Neuronal stem cell (in vitro differentiated cells): ENCODE data around the gene TARDBP.

Experiments
- DNase-seq: peaks from one replicate; pipeline ENCODE4 v3.0.0-alpha.2; 2013; ENCODE audit warnings: low spot score
- H2AFZ ChIP-seq: one replicate; pipeline ENCODE4 v1.6.1; 2013; ENCODE audit warnings: mild to moderate bottlenecking, low read length, inconsistent platforms
- H2AK5ac ChIP-seq: 2 replicates; pipeline ENCODE4 v1.6.1; 2013; ENCODE audit warnings: low read depth, mild to moderate bottlenecking, inconsistent platforms, low read length, moderate library complexity, mixed read lengths
- H2BK120ac ChIP-seq: 2 replicates; pipeline ENCODE4 v1.6.1; 2013; ENCODE audit warnings: low read depth, mild to moderate bottlenecking, inconsistent platforms, low read length, moderate library complexity, mixed read lengths
- H2BK12ac ChIP-seq: one replicate; pipeline ENCODE4 v1.6.1; 2013; ENCODE audit warnings: low read length, inconsistent platforms
- H2BK15ac ChIP-seq: 2 replicates; pipeline ENCODE4 v1.6.1; 2013; ENCODE audit warnings: mild to moderate bottlenecking, low read length, inconsistent platforms, mixed read lengths
- H2BK5ac ChIP-seq: one replicate; pipeline ENCODE4 v1.6.1; 2013; ENCODE audit warnings: inconsistent platforms, mild to moderate bottlenecking, low read length, moderate library complexity
- H3K14ac ChIP-seq: one replicate; pipeline ENCODE4 v1.6.1; 2013; ENCODE audit warnings: low read length, inconsistent platforms
- H3K18ac ChIP-seq: 2 replicates; pipeline ENCODE4 v1.6.1; 2013; ENCODE audit warnings: low read length, inconsistent platforms
- H3K23ac ChIP-seq: 2 replicates; pipeline ENCODE4 v1.6.1; 2013; ENCODE audit warnings: low read depth, mild to moderate bottlenecking, mixed read lengths, low read length, inconsistent platforms; ENCODE audit not compliant: poor library complexity
- H3K27ac ChIP-seq: replicated peaks from 3 replicates; pipeline ENCODE4 v1.5.1; 2013; ENCODE audit warnings: low read length, inconsistent platforms
- H3K27me3 ChIP-seq, 3 experiments: 2 replicates each; pipeline ENCODE4 v1.6.1; 2013; ENCODE audit warnings: low read length in 3 of 3, mild to moderate bottlenecking in 2 of 3, inconsistent platforms in 1 of 3, low read depth in 1 of 3, mixed read lengths in 1 of 3, moderate library complexity in 1 of 3; ENCODE audit not compliant: control insufficient read depth in 3 of 3, insufficient read depth in 3 of 3
- H3K36me3 ChIP-seq, 2 donors: replicated peaks in 1 of 2; 2 replicates each; pipeline ENCODE4 v1.6.1; 2013; ENCODE audit warnings: low read length in 2 of 2; ENCODE audit not compliant: control insufficient read depth in 2 of 2, insufficient read depth in 2 of 2
- H3K4ac ChIP-seq: 2 replicates; pipeline ENCODE4 v1.6.1; 2013; ENCODE audit warnings: inconsistent platforms, mild to moderate bottlenecking, low read length, moderate library complexity
- H3K4me1 ChIP-seq, 2 donors: 1 replicate in 1 of 2; 2 replicates in 1 of 2; pipeline ENCODE4 v1.6.1; 2013; ENCODE audit warnings: low read length in 2 of 2, low read depth in 1 of 2; ENCODE audit not compliant: control insufficient read depth in 2 of 2, insufficient read depth in 1 of 2
- H3K4me2 ChIP-seq: one replicate; pipeline ENCODE4 v1.6.1; 2013; ENCODE audit warnings: mild to moderate bottlenecking, low read length, inconsistent platforms; ENCODE audit not compliant: insufficient read depth, poor library complexity, severe bottlenecking
- H3K4me3 ChIP-seq, 2 donors: 2 replicates each; pipeline ENCODE4 v1.5.1; 2013; ENCODE audit warnings: low read length in 2 of 2, mild to moderate bottlenecking in 2 of 2, inconsistent platforms in 1 of 2, moderate library complexity in 1 of 2
- H3K79me1 ChIP-seq: one replicate; pipeline ENCODE4 v1.6.1; 2013; ENCODE audit warnings: low read depth, mild to moderate bottlenecking, inconsistent platforms, low read length, moderate library complexity
- H3K9ac ChIP-seq: one replicate; pipeline ENCODE4 v1.6.1; 2013; ENCODE audit warnings: mild to moderate bottlenecking, low read depth, low read length, inconsistent platforms; ENCODE audit not compliant: poor library complexity
- H3K9me3 ChIP-seq, 2 donors: replicated peaks in 1 of 2; 2 replicates each; pipeline versions ENCODE3 to v1.6.1; 2013; ENCODE audit warnings: low read length in 2 of 2, mild to moderate bottlenecking in 2 of 2, inconsistent platforms in 1 of 2, low read depth in 1 of 2, mixed read lengths in 1 of 2, moderate library complexity in 1 of 2; ENCODE audit not compliant: control insufficient read depth in 2 of 2, insufficient read depth in 1 of 2
- H4K8ac ChIP-seq: one replicate; pipeline ENCODE4 v1.6.1; 2013; ENCODE audit warnings: low read depth, mild to moderate bottlenecking, inconsistent platforms, low read length, moderate library complexity
- H4K91ac ChIP-seq: one replicate; pipeline ENCODE4 v1.6.1; 2013; ENCODE audit warnings: low read length, low read depth, mild to moderate bottlenecking, inconsistent platforms; ENCODE audit not compliant: poor library complexity
- WGBS, 2 donors: extraction: QIAGEN DNeasy Blood & Tissue Kit; methylation state at CpG; one replicate each; pipeline ENCODE4 v1.1.7; 2013; ENCODE audit warnings: missing lambda C conversion rate in 2 of 2, mixed read lengths in 1 of 2; ENCODE audit not compliant: insufficient read length in 2 of 2, insufficient replicate concordance in 1 of 2; ENCODE audit errors: extremely low coverage in 2 of 2; 5-methylcytosine and 5-hydroxymethylcytosine counted together

The TARDBP gene

DNA sequence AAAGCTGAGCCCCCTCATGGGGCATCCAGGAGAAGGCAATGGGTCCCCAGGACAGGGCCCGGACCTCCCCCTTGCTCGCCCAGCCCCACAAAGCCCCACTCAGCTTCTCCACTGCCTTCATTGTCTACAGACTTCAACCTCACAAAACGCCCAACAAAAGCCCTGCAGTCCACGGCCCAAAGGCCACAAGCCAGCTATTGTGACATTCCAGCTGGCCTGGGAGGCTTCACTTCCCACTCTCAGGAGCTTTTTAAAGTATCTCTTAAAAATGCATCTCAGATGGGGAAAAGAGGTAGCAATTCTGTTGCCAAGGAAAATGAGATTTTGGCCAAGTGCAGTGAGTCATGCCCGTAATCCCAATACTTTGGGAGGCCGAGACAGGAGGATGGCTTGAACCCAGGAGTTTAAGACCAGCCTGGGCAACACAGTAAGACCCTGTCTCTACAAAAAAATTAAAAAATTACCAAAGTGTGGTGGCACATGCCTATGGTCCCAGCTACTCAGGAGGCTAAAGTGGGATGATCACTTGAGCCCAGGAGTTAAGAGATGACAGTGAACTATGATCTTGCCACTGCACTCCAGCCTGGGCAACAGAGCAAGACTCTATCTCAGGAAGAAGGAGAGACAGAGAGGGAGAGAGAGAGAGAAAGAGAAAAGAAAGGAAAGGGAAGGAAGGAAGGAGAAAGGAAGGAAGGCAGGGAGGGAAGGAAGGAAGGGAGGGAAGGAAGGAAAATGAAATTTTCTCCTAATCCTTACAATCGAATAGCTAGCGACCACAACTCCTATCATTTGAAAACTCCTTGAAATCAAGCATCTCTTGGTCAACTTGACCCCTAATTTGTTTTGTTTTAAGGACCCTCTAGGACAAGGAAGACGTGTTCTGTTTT is 31.4 kb upstream of the TARDBP start:
- Histone ChIP-seq H2BK5ac (peak overlapping the region; percentile 99), H3K18ac (peak overlapping the region; percentile 98), H3K4me1 (peaks cover 23 to 25% of the 10 kb centered on the region in 2 donors), H3K9me3 (no peaks in the 10 kb centered on the region), H2AK5ac (peak overlapping the region; percentile 79), H3K79me1 (no peaks in the 10 kb centered on the region), H3K27ac (peak overlapping the region; percentile 100), H2BK12ac (peak overlapping the region; percentile 67), H2AFZ (peak overlapping the region; percentile 71), H3K4me2 (peak overlapping the region; percentile 71), H3K23ac (no peak overlapping the region), H3K36me3 (no peaks in the 10 kb centered on the region), H4K91ac (no peak overlapping the region), H3K27me3 (no peaks in the 10 kb centered on the region), H2BK120ac (peak overlapping the region; percentile 96), H3K9ac (no peak overlapping the region), H3K4ac (no peak overlapping the region), H3K4me3 (peak overlapping the region; percentile 17 to 31), H4K8ac (no peak overlapping the region), H3K14ac (no peak overlapping the region), H2BK15ac (no peak overlapping the region)
- DNase-seq, result peak; percentile 71
- no CpG with 5 or more reads among the region's 9 CpGs for WGBS, 2 donors

GRCh38 chr1:10986525-10986890 is 25.9 kb upstream of the TARDBP start:
- no peaks in the 10 kb centered on the region for H3K36me3 ChIP-seq
- H3K18ac ChIP-seq, result no peak overlapping the region
- H2AK5ac ChIP-seq, result no peak overlapping the region
- H2BK5ac ChIP-seq, result no peak overlapping the region
- no peak for DNase-seq
- no peak overlapping the region for H2BK120ac ChIP-seq
- no peak overlapping the region for H2BK12ac ChIP-seq
- no CpG with 5 or more reads among the region's 7 CpGs for WGBS, 2 donors
- no peak overlapping the region for H3K9ac ChIP-seq
- H3K79me1 ChIP-seq, result no peaks in the 10 kb centered on the region
- peaks cover 2 to 10% of the 10 kb centered on the region in 2 donors for H3K4me1 ChIP-seq
- H3K4me2 ChIP-seq, result no peak overlapping the region
- H3K23ac ChIP-seq, result no peak overlapping the region
- H3K27ac ChIP-seq, result no peak overlapping the region
- no peak overlapping the region for H3K4ac ChIP-seq
- H3K14ac ChIP-seq, result no peak overlapping the region
- H4K8ac ChIP-seq, result no peak overlapping the region
- H3K9me3 ChIP-seq, result no peaks in the 10 kb centered on the region
- no peak overlapping the region for H3K4me3 ChIP-seq
- H4K91ac ChIP-seq, result no peak overlapping the region
- peaks cover 0 to 3% (median 0%) of the 10 kb centered on the region in 3 experiments for H3K27me3 ChIP-seq
- H2BK15ac ChIP-seq, result no peak overlapping the region
- no peak overlapping the region for H2AFZ ChIP-seq

DNA sequence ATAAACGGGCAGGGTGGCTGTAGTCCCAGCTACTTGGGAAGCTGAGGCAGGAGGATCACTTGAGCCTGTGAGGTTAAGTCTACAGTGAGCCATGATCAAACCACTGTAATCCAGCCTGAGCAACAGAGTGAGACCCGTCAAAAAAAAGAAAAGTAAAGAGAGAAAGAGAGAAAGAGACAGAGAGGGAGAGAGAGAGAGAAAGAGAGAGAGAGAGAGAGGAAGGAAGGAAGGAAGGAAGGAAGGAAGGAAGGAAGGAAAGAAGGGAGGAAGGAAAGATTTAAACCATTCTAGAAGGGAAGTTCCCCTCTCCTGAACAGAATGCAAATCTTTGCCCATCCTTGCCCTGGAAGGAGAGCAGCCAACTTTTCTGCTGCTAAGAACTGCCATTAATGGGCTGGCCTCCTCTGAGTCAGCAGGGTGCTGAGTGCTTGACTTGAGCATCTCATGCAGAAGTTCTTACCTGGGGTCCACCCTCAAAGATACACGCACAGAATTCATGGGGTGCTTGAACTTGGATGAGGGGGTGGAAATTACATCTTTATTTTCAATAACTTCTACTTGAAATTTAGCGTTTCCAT is 24.5 kb upstream of the TARDBP start:
- Histone ChIP-seq H3K4ac (no peak overlapping the region), H2BK12ac (no peak overlapping the region), H3K36me3 (no peaks in the 10 kb centered on the region), H2BK120ac (no peak overlapping the region), H3K79me1 (no peaks in the 10 kb centered on the region), H3K9me3 (no peaks in the 10 kb centered on the region), H3K4me1 (peaks cover 0 to 2% of the 10 kb centered on the region in 2 donors), H2AK5ac (no peak overlapping the region), H3K27me3 (peaks cover 0 to 7% (median 0%) of the 10 kb centered on the region in 3 experiments), H2BK15ac (no peak overlapping the region), H4K91ac (no peak overlapping the region), H3K27ac (no peak overlapping the region), H3K4me3 (no peak overlapping the region), H3K4me2 (no peak overlapping the region), H2BK5ac (no peak overlapping the region), H3K14ac (no peak overlapping the region), H2AFZ (no peak overlapping the region), H3K23ac (no peak overlapping the region), H4K8ac (no peak overlapping the region), H3K9ac (no peak overlapping the region), H3K18ac (no peak overlapping the region)
- WGBS, 2 donors, result no CpG with 5 or more reads among the region's 4 CpGs
- DNase-seq, result no peak

- no peak for DNase-seq
- peaks cover 0 to 2% of the 10 kb centered on the region in 2 donors for H3K4me1 ChIP-seq
- WGBS, 2 donors, result no CpG with 5 or more reads among the region's 5 CpGs
Measured at GRCh38 chr1:10989095-10989494, 23.4 kb upstream of the TARDBP start.

More at GRCh38 chr1:10989095-10989494, 23.4 kb upstream of the TARDBP start:
- H2BK12ac ChIP-seq, result peak overlapping the region; percentile 30
- no peak overlapping the region for H2AFZ ChIP-seq
- no peak overlapping the region for H2BK5ac ChIP-seq
- no peaks in the 10 kb centered on the region for H3K79me1 ChIP-seq
- peaks cover 0 to 9% (median 0%) of the 10 kb centered on the region in 3 experiments for H3K27me3 ChIP-seq
- no peak overlapping the region for H3K27ac ChIP-seq
- peak overlapping the region; percentile 17 for H3K14ac ChIP-seq
- no peak overlapping the region for H3K4ac ChIP-seq
- H2BK15ac ChIP-seq, result peak overlapping the region; percentile 19
- H3K9me3 ChIP-seq, result no peaks in the 10 kb centered on the region
- H4K8ac ChIP-seq, result no peak overlapping the region
- H3K23ac ChIP-seq, result no peak overlapping the region
- no peaks in the 10 kb centered on the region for H3K36me3 ChIP-seq
- peak overlapping the region; percentile 74 for H2AK5ac ChIP-seq
- no peak overlapping the region for H3K4me3 ChIP-seq
- H3K18ac ChIP-seq, result no peak overlapping the region
- H3K9ac ChIP-seq, result no peak overlapping the region
- H4K91ac ChIP-seq, result no peak overlapping the region
- H2BK120ac ChIP-seq, result no peak overlapping the region
- no peak overlapping the region for H3K4me2 ChIP-seq
